HG03135 (cell line): ENCODE measurements around the gene CORO2B.
"Not testable (repeated sequence)": the region's sequence is repeated elsewhere in the genome, so short reads cannot be mapped to it uniquely, and the experiment has no call there.

Experiments
- ATAC-seq: cut with Tn5 transposase; IDR thresholded peaks from one replicate; pipeline ENCODE4 v1.9.1; 2021; ENCODE audit warnings: mild to moderate bottlenecking, moderate library complexity; ENCODE audit not compliant: unreplicated experiment

CORO2B gene

GRCh38 chr15:68667800-68668625 is 89.2 kb downstream of the CORO2B start:
- ATAC-seq: no peak

GRCh38 chr15:68668926-68669600 is 90.3 kb downstream of the CORO2B start:
- no peak for ATAC-seq

GRCh38 chr15:68672251-68672650 is 93.5 kb downstream of the CORO2B start:
- no peak for ATAC-seq

- ATAC-seq: no peak
These were observed 94.0 kb downstream of the CORO2B start for GRCh38 chr15:68672781-68673205.

- ATAC-seq: no peak
These were observed 96.2 kb downstream of the CORO2B start for GRCh38 chr15:68674975-68675374.

GRCh38 chr15:68676011-68676605 is 97.3 kb downstream of the CORO2B start:
- no peak for ATAC-seq

- ATAC-seq: no peak
These were observed 98.1 kb downstream of the CORO2B start for GRCh38 chr15:68676926-68677325.

GRCh38 chr15:68677996-68678395 is 99.2 kb downstream of the CORO2B start:
- no peak for ATAC-seq

GRCh38 chr15:68678746-68679145 is 100.0 kb downstream of the CORO2B start:
- no peak for ATAC-seq

- no peak for ATAC-seq
These were observed 100.4 kb downstream of the CORO2B start for GRCh38 chr15:68679161-68679560.

GRCh38 chr15:68679961-68680371 is 101.2 kb downstream of the CORO2B start:
- ATAC-seq: no peak

- ATAC-seq: not testable (repeated sequence)
These were observed 102.0 kb downstream of the CORO2B start for GRCh38 chr15:68680756-68681155.

GRCh38 chr15:68681836-68682235 is 103.0 kb downstream of the CORO2B start:
- ATAC-seq: no peak

- ATAC-seq: no peak
These were observed 103.5 kb downstream of the CORO2B start for GRCh38 chr15:68682330-68682729.

- ATAC-seq: no peak
These were observed 104.2 kb downstream of the CORO2B start for GRCh38 chr15:68683026-68683425.

GRCh38 chr15:68683551-68683950 is 104.8 kb downstream of the CORO2B start:
- ATAC-seq: no peak

GRCh38 chr15:68684476-68684875 is 105.7 kb downstream of the CORO2B start:
- ATAC-seq: no peak

- no peak for ATAC-seq
These were observed 108.4 kb downstream of the CORO2B start for GRCh38 chr15:68687136-68687735.

- ATAC-seq: no peak
These were observed 112.9 kb downstream of the CORO2B start for GRCh38 chr15:68691705-68692104.

GRCh38 chr15:68693071-68693470 is 114.3 kb downstream of the CORO2B start:
- no peak for ATAC-seq

GRCh38 chr15:68694111-68694510 is 115.3 kb downstream of the CORO2B start:
- ATAC-seq: no peak
